ENCODE results near the gene GRID1.

GRCh38 chr10:86282664-86283465 lies 83.7 kb downstream of the GRID1 start:
- TF ChIP-seq POLR2A (IDR thresholded peaks at IDR 0.05) (no peak), CTCF (IDR thresholded peaks at IDR 0.05) (no peak)

Measured in thyroid gland (tissue), 4 donors.